HG02884 (cell line): ENCODE measurements around the gene ANK3.

Experiments
- ATAC-seq: cut with Tn5 transposase; IDR thresholded peaks from one replicate; pipeline ENCODE4 v1.9.1; 2021; ENCODE audit warnings: mild to moderate bottlenecking, moderate library complexity; ENCODE audit not compliant: unreplicated experiment

Gene ANK3

DNA sequence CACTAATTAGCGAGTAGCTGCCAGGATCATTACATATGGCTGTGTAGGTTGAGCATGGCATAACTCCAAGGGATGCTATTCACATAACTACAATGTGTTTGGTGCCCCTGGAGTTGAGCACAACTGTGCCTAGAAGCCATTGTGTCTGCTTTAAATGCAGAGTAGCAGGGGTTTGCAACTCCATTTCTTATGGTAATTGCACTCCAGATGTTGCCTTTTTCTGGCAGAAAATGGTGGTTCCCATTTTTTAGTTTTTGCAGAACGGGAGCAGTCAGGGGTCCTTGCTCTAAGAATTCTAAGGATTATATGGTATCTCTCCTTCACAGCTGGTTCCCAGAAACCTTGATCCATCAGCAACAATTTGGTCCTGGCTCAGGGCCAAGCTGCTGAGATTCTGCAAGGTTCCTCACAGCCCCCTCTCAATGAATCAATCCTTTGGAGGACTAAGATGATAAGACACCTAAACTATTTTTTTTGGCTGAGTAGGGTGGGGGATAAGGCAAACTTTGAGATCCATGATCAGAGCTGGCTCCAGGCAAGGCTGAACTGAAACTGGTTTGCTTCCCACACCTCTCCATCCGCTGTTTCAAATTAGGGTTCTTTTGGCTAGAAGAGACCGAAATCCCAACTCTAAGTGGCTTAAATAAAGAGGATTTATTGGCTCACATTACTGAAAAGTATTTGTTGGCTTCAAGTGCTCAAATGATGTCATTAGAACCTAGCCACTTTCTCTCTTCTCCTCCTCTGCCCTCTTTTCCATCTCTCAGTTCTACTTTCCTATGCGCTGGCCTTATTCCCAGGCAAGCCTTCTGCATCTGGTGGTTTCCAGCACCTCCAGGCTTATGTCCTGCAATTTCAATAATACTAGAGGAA is 385.8 kb downstream of the ANK3 start:
- no peak for ATAC-seq

DNA sequence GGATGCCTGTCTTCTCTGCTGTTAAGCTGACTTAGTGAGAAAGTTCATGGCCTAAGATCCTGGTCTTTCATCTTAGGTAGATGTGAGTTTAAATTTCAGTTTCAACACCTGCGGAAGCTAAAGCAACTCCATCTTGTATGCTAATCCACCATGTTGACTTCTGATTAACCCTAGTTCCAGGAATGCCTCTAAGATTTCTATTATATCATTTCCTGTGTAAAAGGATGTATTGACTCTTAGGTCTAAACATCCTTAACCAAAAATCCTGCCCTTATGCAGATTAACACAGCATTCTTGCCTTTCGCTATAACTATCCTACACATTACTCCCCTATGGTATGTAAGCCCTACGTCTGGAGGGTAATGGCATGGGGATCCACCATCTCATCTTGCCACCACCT is 388.9 kb downstream of the ANK3 start:
- no peak for ATAC-seq

DNA sequence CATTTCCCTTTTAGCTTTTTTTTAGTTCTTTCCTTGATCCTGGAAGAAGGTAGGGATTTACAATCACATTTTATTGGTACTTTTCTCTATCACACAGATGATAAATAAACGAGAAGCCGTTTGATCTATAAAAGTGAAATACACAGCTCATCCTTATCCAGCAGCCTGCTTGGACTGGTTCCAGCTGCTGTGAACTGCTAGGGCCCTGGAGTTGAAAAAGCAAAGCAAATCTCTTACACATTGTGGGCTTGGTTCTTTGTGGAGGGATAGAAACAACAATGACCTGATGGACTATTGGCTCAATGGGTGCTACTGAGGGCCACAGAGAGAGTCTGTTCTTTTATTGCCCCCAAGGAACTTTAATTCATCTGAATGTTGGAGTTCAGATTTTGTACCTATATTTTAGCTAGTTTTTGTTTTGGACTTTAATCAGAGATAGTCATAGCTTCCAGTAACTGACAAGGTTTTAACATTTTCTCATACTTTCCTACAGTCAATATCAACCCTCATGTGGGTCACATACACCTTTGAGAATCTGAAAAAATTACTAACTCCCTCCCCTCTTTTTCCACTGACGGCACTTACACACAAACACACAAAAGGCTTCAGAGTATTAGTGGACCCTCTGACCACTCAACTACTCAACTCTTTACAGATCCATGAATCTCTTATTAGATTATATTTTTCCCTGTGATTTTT is 391.7 kb downstream of the ANK3 start:
- no peak for ATAC-seq

DNA sequence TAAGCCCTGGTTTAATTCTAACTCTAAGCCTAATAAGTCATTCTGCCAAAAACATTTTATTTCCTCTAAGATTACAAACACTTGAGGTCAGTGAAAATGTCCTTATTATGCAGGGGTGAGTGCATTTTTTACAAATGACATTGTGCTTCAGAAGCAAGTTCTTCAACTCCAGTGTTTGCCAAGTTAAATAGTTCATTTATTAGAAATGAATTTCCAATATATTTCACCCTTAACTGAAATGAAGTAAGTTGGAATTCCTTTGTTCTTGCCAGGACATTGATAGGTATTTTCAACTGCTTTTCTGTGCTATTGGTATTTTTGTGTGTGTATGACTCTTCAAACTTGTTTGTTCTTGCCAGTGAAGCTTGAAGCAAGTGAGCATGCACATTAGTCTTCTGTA is 393.8 kb downstream of the ANK3 start:
- ATAC-seq, result no peak

DNA sequence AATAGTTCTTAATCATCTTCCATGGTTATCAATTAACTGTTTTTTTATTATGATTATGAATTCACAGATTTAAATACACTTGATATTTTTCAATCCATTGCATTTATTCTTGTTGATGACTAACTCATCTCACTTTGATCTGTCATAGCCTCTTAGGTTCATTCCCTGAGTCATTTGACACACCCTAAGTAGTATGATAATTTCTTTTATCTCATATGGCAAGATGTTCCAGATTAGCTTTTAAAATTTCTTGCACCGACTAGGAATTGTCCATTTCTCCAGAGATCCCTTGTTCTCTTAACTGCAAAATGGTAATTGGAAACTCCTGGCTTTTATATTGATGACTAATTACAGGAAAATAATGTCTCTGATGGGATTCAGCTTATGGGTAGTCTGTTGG is 395.7 kb downstream of the ANK3 start:
- no peak for ATAC-seq

DNA sequence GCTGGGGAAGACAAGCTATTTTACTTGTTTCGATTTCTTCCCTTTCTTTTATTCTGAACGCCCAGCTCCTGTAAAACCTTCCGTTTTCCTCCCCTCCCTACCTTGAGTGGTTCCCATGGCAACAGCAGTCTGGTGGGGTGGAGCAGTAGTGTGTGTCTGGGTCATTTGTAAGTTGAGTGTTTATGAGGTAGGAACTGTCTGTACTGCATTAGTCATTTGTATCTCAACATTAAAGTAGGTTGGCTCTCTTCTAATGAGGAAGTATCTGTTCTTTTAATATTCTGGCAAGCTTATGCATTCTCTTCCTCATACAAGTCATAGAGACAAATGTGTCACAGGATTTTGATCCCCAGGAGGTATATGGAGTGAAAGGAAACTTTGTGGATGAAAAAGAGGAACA is 398.0 kb downstream of the ANK3 start:
- peak; percentile 97 for ATAC-seq

DNA sequence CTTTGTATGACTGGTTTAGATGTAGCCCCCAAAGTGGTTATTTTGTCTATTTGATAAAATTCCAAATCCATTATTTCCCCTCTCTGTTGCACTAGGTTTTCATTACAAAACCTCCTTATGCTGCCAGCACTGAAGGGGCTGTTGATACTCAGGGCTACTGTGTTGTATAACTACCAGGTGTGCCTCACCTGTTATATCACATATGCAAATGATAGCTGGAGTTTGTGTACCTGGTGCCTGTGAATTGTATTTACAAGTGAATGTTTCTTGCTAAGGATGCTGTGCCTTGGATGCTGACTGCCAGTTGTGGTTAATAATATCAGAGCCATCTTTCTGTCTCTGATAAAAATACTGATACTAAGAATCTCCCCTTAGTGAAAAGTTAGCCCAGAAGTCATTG is 398.6 kb downstream of the ANK3 start:
- no peak for ATAC-seq

DNA sequence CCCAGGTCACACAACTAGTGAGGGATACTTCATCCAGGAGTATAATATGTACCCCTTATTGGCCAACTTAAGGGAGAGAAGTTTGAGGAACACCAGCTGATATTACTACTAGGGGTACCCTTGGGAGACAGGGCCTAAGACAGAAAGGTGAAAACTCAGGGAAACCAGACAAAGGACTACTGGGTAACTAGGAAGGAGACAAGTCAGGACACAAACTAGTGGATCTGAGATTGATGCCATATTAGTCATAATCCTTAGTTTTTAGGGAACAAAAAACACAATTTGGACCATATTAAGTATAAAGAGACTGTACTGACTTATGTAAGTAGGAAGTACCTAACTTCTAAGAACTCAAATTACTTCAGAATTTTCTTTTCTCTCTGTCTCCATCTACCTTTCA is 404.0 kb downstream of the ANK3 start:
- no peak for ATAC-seq

DNA sequence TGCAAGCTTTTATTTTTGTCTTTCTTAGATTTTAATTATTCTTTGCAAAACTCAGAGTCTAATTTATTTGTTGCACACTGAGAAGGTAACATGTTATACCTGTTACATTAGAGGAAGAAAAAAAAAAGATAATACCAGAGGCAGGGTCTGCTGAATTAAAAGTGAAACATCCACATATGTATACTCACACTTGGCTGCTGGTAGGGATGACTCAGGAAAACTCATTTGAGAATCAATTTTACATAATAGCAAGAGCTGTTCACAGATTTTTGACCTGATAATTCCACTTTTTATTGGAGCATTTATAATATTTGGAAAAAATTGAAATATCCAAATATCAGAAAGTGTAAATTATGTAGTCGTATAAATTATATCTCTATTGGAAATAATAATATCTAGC is 405.3 kb downstream of the ANK3 start:
- ATAC-seq, result no peak

DNA sequence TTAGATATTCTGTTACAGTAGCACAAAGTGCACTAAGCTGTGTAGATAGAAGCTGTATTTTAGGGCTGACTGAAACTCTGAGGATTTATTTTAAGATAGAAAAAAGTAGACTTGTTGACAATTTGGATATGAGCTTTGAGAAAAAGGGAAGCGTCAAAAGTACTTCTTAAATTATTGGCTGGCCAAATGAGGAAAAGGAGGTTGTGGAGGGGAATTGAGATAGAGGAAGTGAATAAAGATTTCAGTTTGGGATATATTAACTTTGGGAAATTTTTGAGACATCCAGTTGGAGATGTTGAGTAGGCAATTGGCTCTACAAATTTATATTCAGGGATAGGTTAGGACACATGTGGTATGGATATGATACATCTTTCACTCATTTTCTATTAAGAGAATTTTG is 409.3 kb downstream of the ANK3 start:
- no peak for ATAC-seq

DNA sequence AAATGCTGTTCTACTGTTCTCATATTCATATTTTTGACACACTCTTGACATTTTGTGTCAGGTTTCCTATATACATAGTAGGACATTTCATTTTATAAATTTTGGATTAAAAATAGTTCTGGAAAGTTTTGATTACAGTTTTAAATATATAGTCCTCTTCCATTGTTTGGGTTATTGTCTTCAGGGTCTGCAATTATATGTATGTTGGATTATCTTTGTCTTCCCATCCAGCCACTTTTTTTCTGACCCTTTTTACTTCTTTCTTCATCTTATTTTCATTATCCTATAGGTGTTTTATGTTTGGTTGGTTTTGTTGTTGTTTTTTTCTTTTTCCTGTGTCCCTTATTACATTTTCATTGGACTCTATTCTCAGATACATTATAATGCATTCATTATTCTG is 412.2 kb downstream of the ANK3 start:
- no peak for ATAC-seq

DNA sequence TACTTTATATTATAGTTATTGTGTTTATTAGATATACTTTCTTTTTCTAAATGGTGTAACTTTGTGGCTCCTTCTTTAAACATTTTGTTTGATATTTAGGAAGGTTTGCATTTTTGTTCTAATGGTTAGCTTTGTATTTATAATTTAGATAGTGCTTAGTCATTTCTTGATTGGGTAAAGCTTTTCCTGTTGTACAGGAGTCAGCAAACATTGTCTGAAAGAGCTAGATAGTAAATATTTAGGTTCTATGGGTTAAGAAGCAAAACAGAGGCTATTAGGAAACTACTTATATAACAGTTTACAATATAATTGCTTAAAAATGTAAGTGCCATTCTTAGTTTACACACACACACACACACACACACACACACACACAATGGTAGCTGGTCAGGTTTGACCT is 412.8 kb downstream of the ANK3 start:
- no peak for ATAC-seq
